Suppressor macrophage treated with lipopolysaccharide for 4 hours (primary cell): ENCODE data around the gene LVRN.
"Not testable (repeated sequence)": the region's sequence is repeated elsewhere in the genome, so short reads cannot be mapped to it uniquely, and the experiment has no call there.

Source experiments
- DNase-seq: peaks from one replicate; pipeline ENCODE4 v3.0.0-alpha.2; 2020

LVRN gene

DNA sequence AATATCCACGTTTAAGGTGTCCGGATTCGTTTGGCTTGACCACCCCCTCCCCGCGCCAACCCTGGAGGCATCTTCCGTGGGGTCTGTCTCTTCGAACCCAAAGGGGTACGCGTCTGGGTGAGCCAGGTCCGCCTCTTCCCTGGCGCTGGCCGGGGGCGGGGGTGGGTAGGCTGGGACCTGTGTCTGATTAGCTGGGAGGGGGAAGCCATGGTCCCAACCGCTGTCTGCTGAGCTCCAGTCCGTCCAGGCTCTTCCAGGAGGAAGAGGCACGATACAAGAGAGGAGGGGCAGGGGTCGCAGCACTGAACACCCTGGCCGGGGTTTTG lies at the start of gene LVRN:
TSS of gene LVRN (plus strand) at position 237 of the 326 bp plus-strand sequence. CDS start 143 bp downstream, outside the sequence.
- no peak for DNase-seq

DNA sequence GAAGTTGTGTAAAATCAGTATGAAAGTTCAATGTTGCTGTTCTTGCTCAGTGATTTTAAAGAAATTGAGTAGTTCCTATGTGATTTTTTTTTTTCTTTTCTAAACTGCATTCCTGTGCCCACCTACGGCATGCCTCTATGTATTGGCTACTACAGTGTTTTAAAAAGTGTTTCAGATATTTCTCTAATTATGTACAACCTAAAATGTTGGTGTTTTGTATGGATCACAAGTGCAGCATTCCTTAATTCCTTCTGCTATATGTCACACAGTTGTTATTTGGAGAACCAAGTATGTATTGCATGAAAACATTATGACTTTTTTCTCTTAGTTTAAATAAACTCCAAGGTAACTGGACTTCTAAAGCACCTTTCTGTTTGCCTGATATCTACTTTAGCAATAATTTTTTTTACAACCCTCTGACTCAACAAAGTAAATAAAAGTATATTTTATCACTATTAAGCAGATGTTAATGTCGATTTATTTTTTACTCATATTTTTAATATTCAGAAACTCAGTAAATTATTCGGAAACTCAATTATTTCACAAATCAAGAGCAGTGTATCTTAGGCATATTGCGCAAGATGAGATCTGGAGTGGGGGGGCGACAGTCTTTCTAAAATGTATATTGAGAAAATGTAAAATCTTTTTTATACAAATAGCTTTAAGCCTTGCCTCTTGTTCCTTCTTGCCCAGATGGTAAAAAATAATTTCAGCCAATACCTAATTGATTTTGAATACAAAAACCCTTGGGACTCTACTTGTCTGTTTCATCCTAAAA lies 48.5 kb upstream of the LVRN start:
- DNase-seq: not testable (repeated sequence)

DNA sequence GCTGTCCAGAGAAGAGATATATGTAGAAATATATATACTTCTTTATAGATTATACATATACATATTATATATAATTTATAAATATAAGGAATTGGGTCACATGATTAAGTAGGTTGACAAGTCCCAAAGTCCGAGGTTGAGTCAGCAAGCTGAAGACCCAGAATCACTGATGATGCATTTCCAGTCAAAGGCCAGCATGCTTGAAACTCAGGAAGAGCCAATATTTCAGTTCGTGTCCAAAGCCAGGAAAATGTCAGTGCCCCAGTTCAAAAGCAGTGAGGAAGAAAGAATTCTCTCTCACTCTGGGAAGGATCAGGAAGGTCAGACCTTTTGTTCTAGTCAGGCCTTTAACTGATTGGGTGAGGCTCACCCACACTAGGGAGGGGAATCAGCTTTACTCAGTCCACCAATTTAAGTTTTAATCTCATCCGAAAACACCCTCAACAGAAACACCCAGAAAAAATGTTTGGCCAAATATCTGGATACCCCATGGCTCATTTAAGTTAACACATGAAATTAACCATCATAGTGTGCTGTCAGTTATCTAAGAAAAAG lies 42.0 kb upstream of the LVRN start:
- no peak for DNase-seq

- not testable (repeated sequence) for DNase-seq
These were observed 33.5 kb upstream of the LVRN start for GRCh38 chr5:115928578-115929407.

- DNase-seq: not testable (repeated sequence)
These were observed 32.1 kb upstream of the LVRN start for GRCh38 chr5:115930171-115930570.

DNA sequence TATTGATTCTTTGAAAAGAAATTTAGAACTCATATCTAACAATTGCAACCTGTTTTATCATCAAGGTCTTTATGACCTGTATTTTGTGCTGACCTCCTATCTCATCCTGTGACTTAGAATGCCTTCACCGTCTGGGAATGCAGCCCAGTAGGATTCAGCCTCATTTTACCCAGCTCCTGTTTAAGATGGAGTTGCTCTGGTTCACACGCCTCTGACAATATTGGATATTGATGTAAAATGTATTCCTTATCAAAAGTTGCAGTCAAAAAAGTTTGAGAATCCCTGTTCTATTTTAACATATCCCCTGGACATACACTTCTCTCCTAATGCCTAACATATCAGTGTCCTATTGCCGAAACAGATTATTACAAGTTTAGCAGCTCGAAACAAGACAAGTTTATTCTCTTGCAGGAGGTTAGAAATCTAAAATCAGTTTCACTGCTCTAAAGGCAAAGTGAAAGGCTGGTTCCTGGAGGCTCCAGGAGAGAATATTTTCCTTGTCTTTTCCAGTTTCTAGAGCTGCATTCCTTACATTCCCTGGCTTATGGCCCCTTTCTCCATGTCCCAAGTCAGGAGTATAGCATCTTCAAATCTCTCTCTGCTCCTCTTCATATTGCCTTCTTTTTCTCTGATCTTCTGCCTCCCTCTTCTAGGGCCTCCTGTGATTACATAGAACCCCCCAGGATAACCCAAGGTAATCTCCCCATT lies 31.5 kb upstream of the LVRN start:
- no peak for DNase-seq

- no peak for DNase-seq
These were observed 29.3 kb upstream of the LVRN start for GRCh38 chr5:115932991-115933390.

DNA sequence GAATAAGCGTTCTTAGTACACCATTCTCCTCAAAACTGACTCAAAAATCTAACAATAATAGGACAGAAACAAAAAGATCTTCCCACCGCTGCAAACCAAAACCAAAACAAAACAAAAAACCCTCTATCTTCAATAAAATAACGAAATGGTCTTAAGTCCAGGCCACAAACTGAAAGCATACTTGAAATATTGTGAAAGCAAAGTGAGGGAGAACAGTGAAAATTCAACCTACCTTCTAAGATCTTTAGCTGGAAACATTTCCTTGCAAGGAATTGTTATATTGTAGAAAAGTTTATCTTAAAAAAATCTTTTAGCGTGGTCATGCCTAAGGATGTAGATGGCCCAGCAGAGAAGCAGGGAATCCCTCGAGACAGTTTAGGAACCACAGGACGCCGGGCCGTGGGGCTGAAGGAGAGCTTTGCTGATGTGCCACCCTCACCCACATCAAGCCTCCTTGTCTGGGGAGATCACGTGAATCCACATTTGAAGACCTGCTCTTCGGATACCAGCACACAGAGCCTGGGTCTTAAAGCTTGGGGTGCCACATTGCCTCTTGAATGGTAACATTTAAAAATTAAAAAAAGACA lies 27.8 kb upstream of the LVRN start:
- no peak for DNase-seq

DNA sequence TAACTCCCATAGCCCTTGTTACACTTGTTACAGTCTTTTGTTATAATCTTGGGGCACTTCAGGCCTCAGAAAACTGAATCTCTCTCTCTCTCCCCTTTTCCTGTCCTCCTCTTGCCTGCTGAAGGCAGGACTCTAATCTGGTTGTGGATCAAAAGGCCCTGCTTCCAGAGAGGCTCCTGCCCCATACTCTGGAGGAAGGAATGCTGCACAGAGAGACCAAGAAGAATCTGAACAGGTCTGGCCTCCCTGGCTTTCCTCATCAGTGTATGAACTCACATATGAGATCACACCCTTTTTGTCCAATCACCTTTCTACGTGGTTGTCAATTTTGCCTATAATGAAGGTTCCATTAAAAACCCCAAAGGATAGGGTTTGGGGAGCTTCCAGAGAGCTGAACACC lies 26.2 kb upstream of the LVRN start:
- DNase-seq: no peak

GRCh38 chr5:115939059-115939458 lies 23.2 kb upstream of the LVRN start:
- no peak for DNase-seq

DNA sequence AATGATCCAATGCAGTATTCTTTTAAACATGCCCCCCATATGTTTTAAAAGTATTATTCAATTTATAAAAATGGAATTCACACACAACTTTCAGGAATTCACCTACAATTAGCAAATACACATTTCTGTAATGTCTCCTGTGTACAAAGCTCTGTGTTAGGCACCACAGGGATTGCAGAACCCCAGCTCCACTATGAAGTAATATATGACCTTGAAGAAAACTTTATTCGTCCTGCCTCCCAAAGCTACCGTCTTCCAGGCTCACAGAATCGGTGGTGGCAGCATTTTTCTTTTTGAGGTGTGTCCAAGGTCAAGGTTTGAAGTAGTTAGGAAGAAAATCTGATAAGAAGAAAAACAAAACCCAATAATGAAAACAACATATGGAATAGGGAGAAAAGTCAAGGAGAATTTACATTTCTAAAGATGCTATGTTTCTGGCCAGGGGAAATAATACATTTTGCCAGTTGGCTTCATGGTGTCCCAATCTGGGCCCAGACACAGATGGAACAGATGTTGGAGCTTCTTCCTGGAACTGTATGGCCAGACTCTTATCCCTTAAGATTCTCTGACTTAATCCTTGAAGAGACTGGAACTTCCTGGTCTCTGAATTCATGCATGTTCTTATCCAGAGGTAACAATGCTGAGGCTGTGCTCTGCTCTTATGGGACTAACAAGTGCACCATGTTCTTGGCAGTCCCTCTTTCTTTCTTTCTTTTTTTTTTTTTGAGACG lies 22.0 kb upstream of the LVRN start:
- DNase-seq: no peak

GRCh38 chr5:115941051-115941675 lies 21.1 kb upstream of the LVRN start:
- peak; percentile 78 for DNase-seq

- no peak for DNase-seq
These were observed 17.8 kb upstream of the LVRN start for GRCh38 chr5:115944501-115944900.

GRCh38 chr5:115946655-115947054 lies 15.6 kb upstream of the LVRN start:
- DNase-seq: no peak

DNA sequence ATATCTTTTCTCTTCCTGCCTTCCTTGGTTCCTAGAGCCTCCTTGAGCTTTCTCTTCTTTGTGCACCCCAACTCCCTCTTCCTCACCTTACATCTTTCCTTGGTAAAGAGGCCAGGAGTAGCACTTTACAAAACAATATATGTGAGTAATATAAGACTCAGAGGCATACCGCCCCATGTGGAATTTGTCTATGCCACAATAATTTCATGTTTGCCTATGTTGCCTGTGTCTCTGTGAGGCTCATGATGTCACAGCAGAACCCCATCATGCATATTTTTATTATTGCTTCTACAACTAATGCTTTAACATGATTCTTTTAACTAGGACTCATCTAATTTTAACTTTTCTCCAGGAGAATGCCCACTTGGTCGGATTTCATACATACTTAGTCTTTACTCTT lies 15.0 kb upstream of the LVRN start:
- no peak for DNase-seq

- DNase-seq: peak; percentile 20
These were observed 14.2 kb upstream of the LVRN start for GRCh38 chr5:115948091-115948534.

- no peak for DNase-seq
These were observed 13.2 kb upstream of the LVRN start for GRCh38 chr5:115949096-115949495.

GRCh38 chr5:115952588-115952987 lies 9.7 kb upstream of the LVRN start:
- DNase-seq: no peak

GRCh38 chr5:115954144-115954543 lies 8.1 kb upstream of the LVRN start:
- no peak for DNase-seq

GRCh38 chr5:115956957-115957356 lies 5.3 kb upstream of the LVRN start:
- no peak for DNase-seq

- no peak for DNase-seq
These were observed 665 bp upstream of the LVRN start for GRCh38 chr5:115961381-115962238.
